A549 (cell line): Measurements from ENCODE around the gene EXOC6. TPM values are rescaled to one million over a fixed set of nuclear protein-coding genes. Genes with fewer than 3 reads are reported as not detected.

Experiments used
- ATAC-seq, 2 experiments: fragments of 200-7000 bp in 1 of 2; fragments of >200 bp in 1 of 2; cut with Nextera tagmentation in 1 of 2; cut with Tn5 transposase in 1 of 2; 3 replicates each; pipeline versions ENCODE4 v1.8.0 to v1.9.1; 2018 to 2020; ENCODE audit warnings: mild to moderate bottlenecking in 1 of 2, moderate library complexity in 1 of 2
- CTCF ChIA-PET: fragments of 300-600 bp; sonication (Branson Sonifier 250); formaldehyde crosslinking; extraction: SDS; loops from one replicate; lab custom pipeline; 2021; ENCODE audit warnings: antibody characterized with exemption, inconsistent platforms; lab: Yijun Ruan, JAX
- POLR2A ChIA-PET: fragments of 350-600 bp; formaldehyde crosslinking; extraction: SDS; loops from one replicate; lab custom pipeline; 2021; ENCODE audit warnings: antibody characterized with exemption, inconsistent platforms; lab: Yijun Ruan, JAX
- DNase-seq, 2 experiments: peaks; one replicate each; pipeline versions ENCODE4 v3.0.0 to v3.0.0-alpha.2; 2011 to 2016; ENCODE audit warnings: low read depth in 1 of 2, low spot score in 1 of 2
- FAIRE-seq: peaks from 2 replicates; lab custom pipeline; 2011; peaks lifted over from hg19 to GRCh38; lab: Jason Lieb, UNC
- H3K27ac ChIP-seq, 2 experiments: fragments of >200 bp; sonication (Bioruptor Twin); formaldehyde crosslinking; 3 replicates each; pipeline ENCODE4 v1.5.1; 2016 to 2017
- H3K4me1 ChIP-seq: fragments of >200 bp; sonication (Bioruptor Twin); formaldehyde crosslinking; 3 replicates; pipeline ENCODE4 v1.6.1; 2016
- H3K4me2 ChIP-seq: fragments of >200 bp; sonication (Bioruptor Twin); formaldehyde crosslinking; 3 replicates; pipeline ENCODE4 v1.6.1; 2016
- H3K4me3 ChIP-seq: fragments of >200 bp; sonication (Bioruptor Twin); formaldehyde crosslinking; 3 replicates; pipeline ENCODE4 v1.5.1; 2016
- H3K9me3 ChIP-seq: fragments of >200 bp; sonication (Bioruptor Twin); formaldehyde crosslinking; 3 replicates; pipeline ENCODE4 v1.6.1; 2016
- BHLHE40 ChIP-seq: IDR thresholded peaks from 2 replicates; pipeline ENCODE4 v1.6.1; 2012; ENCODE audit warnings: low read depth, low read length, inconsistent platforms
- CBX2 ChIP-seq: fragments of 200-600 bp; sonication (generic); IDR thresholded peaks from 2 replicates; pipeline ENCODE4 v1.6.1; 2016; ENCODE audit warnings: low read depth, mild to moderate bottlenecking, borderline replicate concordance
- CBX8 ChIP-seq: fragments of 200-600 bp; sonication (generic); IDR thresholded peaks from 2 replicates; pipeline ENCODE4 v1.6.1; 2016
- CEBPB ChIP-seq, 2 experiments: fragments of >200 bp in 1 of 2; sonication (Bioruptor Twin) in 1 of 2; formaldehyde crosslinking in 1 of 2; IDR thresholded peaks; 2 replicates each; pipeline ENCODE4 v1.6.1; 2012 to 2016
- CHD2 ChIP-seq: fragments of 150-350 bp; IDR thresholded peaks from 2 replicates; pipeline ENCODE4 v1.6.1; 2014; ENCODE audit warnings: low read length; ENCODE audit not compliant: partially characterized antibody
- EHMT2 ChIP-seq: fragments of 200-600 bp; sonication (generic); IDR thresholded peaks from 2 replicates; pipeline ENCODE4 v1.6.1; 2016; ENCODE audit warnings: antibody characterized with exemption, low read depth, mild to moderate bottlenecking, moderate library complexity
- ESRRA ChIP-seq: fragments of 150-350 bp; IDR thresholded peaks from 2 replicates; pipeline ENCODE4 v1.6.1; 2014; ENCODE audit warnings: mild to moderate bottlenecking, low read length, borderline replicate concordance
- FOSB ChIP-seq: fragments of 250-450 bp; sonication (Bioruptor Pico); IDR thresholded peaks from 2 replicates; pipeline ENCODE4 v1.5.0; 2020; ENCODE audit warnings: mild to moderate bottlenecking, moderate library complexity
- FOSL2 ChIP-seq, 2 experiments: fragments of 450-650 bp in 1 of 2; fragments of >200 bp in 1 of 2; sonication (Bioruptor Twin) in 1 of 2; formaldehyde crosslinking; IDR thresholded peaks; 2 replicates each; pipeline versions ENCODE4 v1.5.0 to v1.6.1; 2016 to 2020; ENCODE audit warnings: mild to moderate bottlenecking in 1 of 2, moderate library complexity in 1 of 2
- FOXS1 ChIP-seq: fragments of 250-450 bp; sonication (Bioruptor Pico); IDR thresholded peaks from 2 replicates; pipeline ENCODE4 v1.5.0; 2020; ENCODE audit warnings: mild to moderate bottlenecking, moderate library complexity
- HDAC2 ChIP-seq: fragments of 200-600 bp; sonication (generic); IDR thresholded peaks from 2 replicates; pipeline ENCODE4 v1.6.1; 2016
- HEYL ChIP-seq: fragments of 250-450 bp; sonication (Bioruptor Pico); IDR thresholded peaks from 2 replicates; pipeline ENCODE4 v1.8.0; 2021; ENCODE audit warnings: mild to moderate bottlenecking, moderate library complexity
- HMGXB4 ChIP-seq: fragments of 250-450 bp; sonication (Bioruptor Pico); IDR thresholded peaks from 2 replicates; pipeline ENCODE4 v1.5.0; 2021; ENCODE audit warnings: mild to moderate bottlenecking, moderate library complexity, borderline replicate concordance
- HOXB13 ChIP-seq: fragments of 250-450 bp; sonication (Bioruptor Pico); IDR thresholded peaks from 2 replicates; pipeline ENCODE4 v1.5.0; 2020; ENCODE audit warnings: low read depth, mild to moderate bottlenecking, moderate library complexity
- HOXB5 ChIP-seq: fragments of 250-450 bp; sonication (Bioruptor Pico); IDR thresholded peaks from 2 replicates; pipeline ENCODE4 v1.5.0; 2020; ENCODE audit warnings: mild to moderate bottlenecking, moderate library complexity
- MAFK ChIP-seq: fragments of 450-650 bp; IDR thresholded peaks from 2 replicates; pipeline ENCODE4 v1.6.1; 2014; ENCODE audit not compliant: partially characterized antibody
- MYC ChIP-seq: IDR thresholded peaks from 2 replicates; pipeline ENCODE4 v1.6.1; 2012; ENCODE audit warnings: mild to moderate bottlenecking, inconsistent platforms, low read length, improper control_type of control experiment, borderline replicate concordance
- NR3C1 ChIP-seq: fragments of >200 bp; sonication (Bioruptor Twin); formaldehyde crosslinking; IDR thresholded peaks from 3 replicates; pipeline ENCODE4 v1.6.1; 2017
- PBX3 ChIP-seq: IDR thresholded peaks from 2 replicates; pipeline ENCODE4 v1.6.1; 2012
- POLR2A ChIP-seq: IDR thresholded peaks from 2 replicates; pipeline ENCODE4 v1.6.1; 2012; ENCODE audit warnings: mild to moderate bottlenecking, low read length
- RARB ChIP-seq: fragments of 250-450 bp; sonication (Bioruptor Pico); IDR thresholded peaks from 2 replicates; pipeline ENCODE4 v1.8.0; 2021; ENCODE audit warnings: mild to moderate bottlenecking, moderate library complexity
- RCOR1 ChIP-seq: fragments of 150-350 bp; IDR thresholded peaks from 2 replicates; pipeline ENCODE4 v1.6.1; 2014; ENCODE audit warnings: antibody characterized with exemption, low read length, low read depth
- SREBF2 ChIP-seq: fragments of 450-650 bp; IDR thresholded peaks from 2 replicates; pipeline ENCODE4 v1.6.1; 2014; ENCODE audit warnings: mild to moderate bottlenecking, moderate library complexity
- ZC3H11A ChIP-seq: fragments of 450-650 bp; IDR thresholded peaks from 2 replicates; pipeline ENCODE4 v1.6.1; 2014; ENCODE audit warnings: antibody characterized with exemption, mild to moderate bottlenecking
- ZNF302 ChIP-seq: fragments of 250-450 bp; sonication (Bioruptor Pico); IDR thresholded peaks from 2 replicates; pipeline ENCODE4 v1.9.0; 2021; ENCODE audit warnings: inconsistent platforms, mild to moderate bottlenecking, moderate library complexity
- WGBS: methylation state at CpG from one replicate; pipeline ENCODE4 v1.1.6; 2017; ENCODE audit errors: missing lambda C conversion rate; 5-methylcytosine and 5-hydroxymethylcytosine counted together
- polyA plus RNA-seq, 4 experiments: library from polyadenylated mRNA; depleted of rRNA in 3 of 4; stranded (reverse); fragments of >200 nt; fragmentation: RNase III in 1 of 4; extraction: RNeasy Plus Mini Kit Qiagen cat#74134 plus additional on column Dnase treatment in 1 of 4; gene quantifications; 2 replicates in 3 of 4; 3 replicates in 1 of 4; pipeline ENCODE4 v1.2.3, GENCODE V29; 2011 to 2017
- TF ChIP-seq, protein P1 (sequence below): IDR thresholded peaks from 2 replicates; pipeline ENCODE4 v1.6.1; 2012; ENCODE audit warnings: low read depth, borderline replicate concordance
- TF ChIP-seq, protein P2 (sequence below): fragments of 200-600 bp; sonication (generic); IDR thresholded peaks from 2 replicates; pipeline ENCODE4 v1.6.1; 2016; ENCODE audit warnings: antibody characterized with exemption, mild to moderate bottlenecking, moderate library complexity
- TF ChIP-seq, protein P3 (sequence below): fragments of 450-650 bp; IDR thresholded peaks from 2 replicates; pipeline ENCODE4 v1.6.1; 2014; ENCODE audit warnings: antibody characterized with exemption

The EXOC6 gene
- polyA plus RNA-seq, 2 of the 4 experiments (the other 2 are of a cell fraction), result 16.8 to 48.5 TPM

DNA sequence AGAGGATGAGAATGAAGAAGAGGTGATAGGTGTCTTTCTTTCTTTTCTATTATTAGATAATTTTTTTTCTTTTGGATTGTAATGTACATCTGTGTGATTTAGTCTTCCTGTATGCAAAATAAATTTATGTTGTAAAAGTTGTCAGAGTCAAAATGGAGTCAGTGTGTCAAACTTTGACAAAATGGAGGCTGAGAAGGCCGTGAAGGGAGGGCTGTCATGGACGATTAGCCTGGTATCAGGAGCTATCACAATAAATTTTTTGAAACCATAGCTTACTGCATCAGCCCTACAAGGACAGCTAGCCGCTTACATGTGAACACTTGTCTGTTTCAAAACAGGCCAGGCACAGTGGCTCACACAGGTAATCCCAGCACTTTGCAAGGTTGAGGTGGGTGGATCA, 67.6 kb downstream of the EXOC6 start:
- Histone ChIP-seq H3K27ac (no peak overlapping the region), H3K9me3 (peaks cover 8% of the 10 kb centered on the region; the same call in 2 of the 3 replicates), H3K4me3 (no peak overlapping the region), H3K4me2 (no peak overlapping the region), H3K4me1 (peaks cover 3% of the 10 kb centered on the region; the same call in 1 of the 3 replicates)
- CTCF ChIA-PET, result interaction anchor here (1.0 to 2.8 kb wide), 13 partner anchors 9 to 443 kb away, joined by 3 to 15 read pairs (median 4); no protein-coding TSS in a partner anchor
- ATAC-seq, result no peak
- POLR2A ChIA-PET, result no interaction called here
- FAIRE-seq, result no peak
- WGBS, result 92% methylated on average over 3 of the region's 3 CpGs
- no peak for TF ChIP-seq ESRRA
- no peak for TF ChIP-seq NR3C1
- TF ChIP-seq CBX2, result no peak
- TF ChIP-seq, protein P1, sequence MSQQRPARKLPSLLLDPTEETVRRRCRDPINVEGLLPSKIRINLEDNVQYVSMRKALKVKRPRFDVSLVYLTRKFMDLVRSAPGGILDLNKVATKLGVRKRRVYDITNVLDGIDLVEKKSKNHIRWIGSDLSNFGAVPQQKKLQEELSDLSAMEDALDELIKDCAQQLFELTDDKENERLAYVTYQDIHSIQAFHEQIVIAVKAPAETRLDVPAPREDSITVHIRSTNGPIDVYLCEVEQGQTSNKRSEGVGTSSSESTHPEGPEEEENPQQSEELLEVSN, result no peak
- no peak for TF ChIP-seq FOXS1 (CRISPR knock-in tag)
- no peak for TF ChIP-seq HDAC2
- TF ChIP-seq RARB (CRISPR knock-in tag), result no peak
- TF ChIP-seq CHD2, result no peak
- no peak for DNase-seq

- no peak for ATAC-seq
- CTCF ChIA-PET, result interaction anchor here (0.6 to 1.5 kb wide), 5 partner anchors 10 to 167 kb away, joined by 3 read pairs; no protein-coding TSS in a partner anchor
Observed at GRCh38 chr10:92916433-92916832, 68.1 kb downstream of the EXOC6 start.

DNA sequence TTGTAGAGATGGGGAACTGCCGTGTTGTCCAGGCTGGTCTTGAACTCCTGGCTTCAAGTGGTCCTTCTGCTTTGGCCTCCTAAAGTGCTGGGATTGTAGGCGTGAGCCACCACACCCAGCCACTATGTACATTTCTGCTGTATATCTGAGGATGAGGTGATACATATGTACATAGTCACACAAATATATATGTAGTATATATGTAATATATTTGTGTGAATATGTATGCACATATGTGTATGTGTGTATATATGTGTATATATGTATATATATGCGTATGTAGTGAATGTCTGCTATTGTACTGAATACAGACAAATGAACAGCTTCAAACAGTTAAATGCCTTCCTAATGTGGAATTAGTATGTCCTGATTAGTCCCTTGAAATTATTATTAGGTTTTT, 70.3 kb downstream of the EXOC6 start:
- H3K4me2 ChIP-seq, result no peak overlapping the region
- FAIRE-seq (no peak), ATAC-seq (no peak), DNase-seq (no peak)
- H3K9me3 ChIP-seq, result peaks cover 13% of the 10 kb centered on the region; the same call in 2 of the 3 replicates
- CTCF ChIA-PET, result interaction anchor here (1.0 to 1.8 kb wide), 2 partner anchors 34 to 46 kb away, joined by 4 to 5 read pairs; no protein-coding TSS in a partner anchor
- no peak overlapping the region for H3K4me3 ChIP-seq
- no peak overlapping the region for H3K27ac ChIP-seq
- WGBS, result 94% methylated on average over 3 of the region's 3 CpGs
- POLR2A ChIA-PET, result no interaction called here
- peaks cover 3% of the 10 kb centered on the region; the same call in 1 of the 3 replicates for H3K4me1 ChIP-seq
- TF ChIP-seq, protein P2, sequence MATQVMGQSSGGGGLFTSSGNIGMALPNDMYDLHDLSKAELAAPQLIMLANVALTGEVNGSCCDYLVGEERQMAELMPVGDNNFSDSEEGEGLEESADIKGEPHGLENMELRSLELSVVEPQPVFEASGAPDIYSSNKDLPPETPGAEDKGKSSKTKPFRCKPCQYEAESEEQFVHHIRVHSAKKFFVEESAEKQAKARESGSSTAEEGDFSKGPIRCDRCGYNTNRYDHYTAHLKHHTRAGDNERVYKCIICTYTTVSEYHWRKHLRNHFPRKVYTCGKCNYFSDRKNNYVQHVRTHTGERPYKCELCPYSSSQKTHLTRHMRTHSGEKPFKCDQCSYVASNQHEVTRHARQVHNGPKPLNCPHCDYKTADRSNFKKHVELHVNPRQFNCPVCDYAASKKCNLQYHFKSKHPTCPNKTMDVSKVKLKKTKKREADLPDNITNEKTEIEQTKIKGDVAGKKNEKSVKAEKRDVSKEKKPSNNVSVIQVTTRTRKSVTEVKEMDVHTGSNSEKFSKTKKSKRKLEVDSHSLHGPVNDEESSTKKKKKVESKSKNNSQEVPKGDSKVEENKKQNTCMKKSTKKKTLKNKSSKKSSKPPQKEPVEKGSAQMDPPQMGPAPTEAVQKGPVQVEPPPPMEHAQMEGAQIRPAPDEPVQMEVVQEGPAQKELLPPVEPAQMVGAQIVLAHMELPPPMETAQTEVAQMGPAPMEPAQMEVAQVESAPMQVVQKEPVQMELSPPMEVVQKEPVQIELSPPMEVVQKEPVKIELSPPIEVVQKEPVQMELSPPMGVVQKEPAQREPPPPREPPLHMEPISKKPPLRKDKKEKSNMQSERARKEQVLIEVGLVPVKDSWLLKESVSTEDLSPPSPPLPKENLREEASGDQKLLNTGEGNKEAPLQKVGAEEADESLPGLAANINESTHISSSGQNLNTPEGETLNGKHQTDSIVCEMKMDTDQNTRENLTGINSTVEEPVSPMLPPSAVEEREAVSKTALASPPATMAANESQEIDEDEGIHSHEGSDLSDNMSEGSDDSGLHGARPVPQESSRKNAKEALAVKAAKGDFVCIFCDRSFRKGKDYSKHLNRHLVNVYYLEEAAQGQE, result no peak
- TF ChIP-seq BHLHE40 (no peak), HOXB13 (no peak), CEBPB (IDR thresholded peaks at IDR 0.05) (no peak), ZNF302 (CRISPR knock-in tag) (no peak), NR3C1 (no peak), POLR2A (no peak), FOSB (CRISPR knock-in tag) (no peak), HOXB5 (CRISPR knock-in tag) (no peak), PBX3 (no peak), MAFK (no peak), FOSL2 (IDR thresholded peaks at IDR 0.05) (no peak), FOSL2 (CRISPR knock-in tag; IDR thresholded peaks at IDR 0.05) (no peak), EHMT2 (no peak), HMGXB4 (CRISPR knock-in tag) (no peak), HDAC2 (no peak)
- TF ChIP-seq, protein P3, sequence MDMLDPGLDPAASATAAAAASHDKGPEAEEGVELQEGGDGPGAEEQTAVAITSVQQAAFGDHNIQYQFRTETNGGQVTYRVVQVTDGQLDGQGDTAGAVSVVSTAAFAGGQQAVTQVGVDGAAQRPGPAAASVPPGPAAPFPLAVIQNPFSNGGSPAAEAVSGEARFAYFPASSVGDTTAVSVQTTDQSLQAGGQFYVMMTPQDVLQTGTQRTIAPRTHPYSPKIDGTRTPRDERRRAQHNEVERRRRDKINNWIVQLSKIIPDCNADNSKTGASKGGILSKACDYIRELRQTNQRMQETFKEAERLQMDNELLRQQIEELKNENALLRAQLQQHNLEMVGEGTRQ, result no peak
- TF ChIP-seq, all 56 proteins: peak for 0

More at GRCh38 chr10:92916433-92916832, 68.1 kb downstream of the EXOC6 start:
- DNase-seq (no peak), FAIRE-seq (no peak)
- 95% methylated on average over 2 of the region's 2 CpGs for WGBS
- peaks cover 13% of the 10 kb centered on the region; the same call in 2 of the 3 replicates for H3K9me3 ChIP-seq
- POLR2A ChIA-PET, result no interaction called here
- H3K4me3 ChIP-seq, result no peak overlapping the region
- H3K4me2 ChIP-seq, result no peak overlapping the region
- H3K4me1 ChIP-seq, result peaks cover 3% of the 10 kb centered on the region; the same call in 1 of the 3 replicates
- TF ChIP-seq CBX8 (no peak), HEYL (CRISPR knock-in tag) (no peak), FOXS1 (CRISPR knock-in tag) (no peak), MYC (no peak), HOXB13 (no peak), RARB (CRISPR knock-in tag) (no peak), BHLHE40 (no peak), ZC3H11A (no peak), SREBF2 (no peak), RCOR1 (no peak)
- H3K27ac ChIP-seq, result no peak overlapping the region
